Mucosa of descending colon (tissue), 3 donors: ENCODE results near the gene NKX2-4. TPM values are rescaled to one million over a fixed set of nuclear protein-coding genes. Genes with fewer than 3 reads are reported as not detected.
"Not testable (repeated sequence)": the region's sequence is repeated elsewhere in the genome, so short reads cannot be mapped to it uniquely, and the experiment has no call there.

Experiments
- ATAC-seq: fragments of 200-7000 bp; cut with Tn5 transposase; one replicate; pipeline ENCODE4 v1.9.1; 2020; ENCODE audit warnings: mild to moderate bottlenecking, moderate library complexity
- DNase-seq, 3 donors: peaks; one replicate each; pipeline ENCODE4 v3.0.0-alpha.2; 2020
- H3K36me3 ChIP-seq: fragments of 200-600 bp; one replicate; pipeline ENCODE4 v1.8.0; 2021; ENCODE audit warnings: low read depth, mild to moderate bottlenecking
- H3K4me1 ChIP-seq: fragments of 200-600 bp; one replicate; pipeline ENCODE4 v1.8.0; 2021; ENCODE audit warnings: low read depth, mild to moderate bottlenecking
- H3K4me3 ChIP-seq: fragments of 200-600 bp; one replicate; pipeline ENCODE4 v1.8.0; 2021; ENCODE audit warnings: mild to moderate bottlenecking
- H3K9me3 ChIP-seq: fragments of 200-600 bp; one replicate; pipeline ENCODE4 v1.8.0; 2021; ENCODE audit warnings: mild to moderate bottlenecking
- CTCF ChIP-seq: fragments of 200-600 bp; IDR thresholded peaks from one replicate; pipeline ENCODE4 v1.8.0; 2022; ENCODE audit warnings: antibody characterized with exemption, mild to moderate bottlenecking
- intact Hi-C, 2 donors: fragments of 100-400 bp; cut with DNase I in 1 of 2; cut with micrococcal nuclease in 1 of 2; formaldehyde crosslinking; loops; one replicate each; pipeline versions ENCODE4 v1.11.0 to v1.11.1; 2022; cut with DNase I, micrococcal nuclease
- total RNA-seq, 3 donors: library from RNA; stranded (reverse); fragmentation: NEBNext Ultra II Directional in 2 of 3; extraction: Animal tissue kit (Norgen Biotek cat#: 25700) in 2 of 3; gene quantifications; one replicate each; pipeline versions ENCODE4 v1.2.1 to v1.2.4, GENCODE V29; 2021 to 2023
- donor health status: DM: no; HTN: no; CAD: no; lungs with moderate emphysema.
- donor health status: DM: no; HTN: no; CAD: no.
- donor health status: DM: no; HTN: yes; CAD: no.

Gene NKX2-4
- total RNA-seq, 3 donors from 2014 or later, result not detected

GRCh38 chr20:21433329-21433890, 36.1 kb upstream of the NKX2-4 start:
- intact Hi-C loops, result no loop called here
- ATAC-seq (no peak), DNase-seq (no peak)
- H3K9me3 ChIP-seq, result no peaks in the 10 kb centered on the region
- no peaks in the 10 kb centered on the region for H3K36me3 ChIP-seq
- H3K4me1 ChIP-seq, result no peaks in the 10 kb centered on the region
- no peak for TF ChIP-seq CTCF
- no peak overlapping the region for H3K4me3 ChIP-seq

GRCh38 chr20:21432911-21433310, 35.6 kb upstream of the NKX2-4 start:
- no peak for ATAC-seq
- no peak for TF ChIP-seq CTCF

GRCh38 chr20:21430020-21430419, 32.7 kb upstream of the NKX2-4 start:
- H3K9me3 ChIP-seq, result peaks cover under 1% of the 10 kb centered on the region
- DNase-seq (no peak), ATAC-seq (no peak)
- H3K4me1 ChIP-seq, result no peaks in the 10 kb centered on the region
- intact Hi-C loops, result no loop called here
- H3K36me3 ChIP-seq, result no peaks in the 10 kb centered on the region
- H3K4me3 ChIP-seq, result no peak overlapping the region
- TF ChIP-seq CTCF, result no peak

More at GRCh38 chr20:21432911-21433310, 35.6 kb upstream of the NKX2-4 start:
- Histone ChIP-seq H3K4me3 (no peak overlapping the region), H3K9me3 (no peaks in the 10 kb centered on the region), H3K4me1 (no peaks in the 10 kb centered on the region), H3K36me3 (no peaks in the 10 kb centered on the region)
- intact Hi-C loops, result no loop called here
- no peak for DNase-seq

- DNase-seq, result no peak
Observed at GRCh38 chr20:21424846-21425245, 27.5 kb upstream of the NKX2-4 start.

GRCh38 chr20:21423712-21424111, 26.4 kb upstream of the NKX2-4 start:
- DNase-seq, ATAC-seq, intact Hi-C loops: not testable (repeated sequence)

More at GRCh38 chr20:21424846-21425245, 27.5 kb upstream of the NKX2-4 start:
- no peak for TF ChIP-seq CTCF
- no peak overlapping the region for H3K4me3 ChIP-seq
- peaks cover 5% of the 10 kb centered on the region for H3K9me3 ChIP-seq
- H3K4me1 ChIP-seq, result no peaks in the 10 kb centered on the region
- H3K36me3 ChIP-seq, result no peaks in the 10 kb centered on the region
- no peak for ATAC-seq
- intact Hi-C loops, result no loop called here

GRCh38 chr20:21421601-21422236, 24.4 kb upstream of the NKX2-4 start:
- Histone ChIP-seq H3K4me1 (no peaks in the 10 kb centered on the region), H3K9me3 (peaks cover 5% of the 10 kb centered on the region), H3K4me3 (no peak overlapping the region), H3K36me3 (no peaks in the 10 kb centered on the region)
- TF ChIP-seq CTCF, result no peak
- no peak for DNase-seq
- ATAC-seq, result no peak
- intact Hi-C loops, result no loop called here

More at GRCh38 chr20:21423712-21424111, 26.4 kb upstream of the NKX2-4 start:
- not testable (repeated sequence) for H3K36me3 ChIP-seq, H3K4me1 ChIP-seq, H3K4me3 ChIP-seq, H3K9me3 ChIP-seq

- H3K4me3 ChIP-seq, H3K36me3 ChIP-seq, H3K9me3 ChIP-seq, ATAC-seq, DNase-seq, H3K4me1 ChIP-seq, intact Hi-C loops: not testable (repeated sequence)
Observed at GRCh38 chr20:21419147-21419546, 21.8 kb upstream of the NKX2-4 start.

GRCh38 chr20:21413996-21414395, 16.7 kb upstream of the NKX2-4 start:
- ATAC-seq, H3K36me3 ChIP-seq, H3K4me3 ChIP-seq, H3K9me3 ChIP-seq, DNase-seq, intact Hi-C loops, H3K4me1 ChIP-seq: not testable (repeated sequence)
